Adrenal gland (tissue), 12 donors: ENCODE results near the gene CASTOR1. TPM values are rescaled to one million over a fixed set of nuclear protein-coding genes. Genes with fewer than 3 reads are reported as not detected.
A peak's percentile ranks its signal among the peaks of the same experiment; 100 is the strongest.

ENCODE experiments used
- DNase-seq, 7 donors: peaks; one replicate each; pipeline ENCODE4 v3.0.0-alpha.2; 2019 to 2020
- H3K27ac ChIP-seq, 5 donors: fragments of 200-600 bp; sonication (generic) in 4 of 5; 1 replicate in 3 of 5; 2 replicates in 2 of 5; pipeline versions ENCODE4 v1.5.1 to v1.8.0; 2016 to 2020; ENCODE audit warnings: mild to moderate bottlenecking in 1 of 5
- H3K27me3 ChIP-seq: fragments of 200-600 bp; 2 replicates; pipeline ENCODE4 v1.8.0; 2021
- H3K36me3 ChIP-seq, 2 donors: fragments of 200-600 bp; replicated peaks in 1 of 2; 1 replicate in 1 of 2; 2 replicates in 1 of 2; pipeline versions ENCODE4 v1.5.1 to v1.8.0; 2018 to 2022
- H3K4me1 ChIP-seq, 2 donors: fragments of 200-600 bp; replicated peaks in 1 of 2; 1 replicate in 1 of 2; 2 replicates in 1 of 2; pipeline versions ENCODE4 v1.5.1 to v1.8.0; 2018 to 2021
- H3K4me3 ChIP-seq, 4 donors: fragments of 200-600 bp; sonication (generic) in 3 of 4; one replicate each; pipeline ENCODE4 v1.5.1; 2016 to 2018
- H3K9me3 ChIP-seq, 3 donors: fragments of 200-600 bp; sonication (generic) in 1 of 3; replicated peaks in 1 of 3; 1 replicate in 2 of 3; 2 replicates in 1 of 3; pipeline versions ENCODE4 v1.5.1 to v1.8.0; 2016 to 2021
- CTCF ChIP-seq, 6 experiments: fragments of 450-650 bp in 4 of 6; fragments of 200-600 bp in 2 of 6; sonication (generic) in 1 of 6; IDR thresholded peaks; 1 replicate in 5 of 6; 2 replicates in 1 of 6; pipeline versions ENCODE4 v1.5.1 to v1.8.0; 2016 to 2021; ENCODE audit warnings: antibody characterized with exemption in 6 of 6, mild to moderate bottlenecking in 2 of 6, moderate library complexity in 1 of 6
- POLR2A ChIP-seq, 2 donors: fragments of 450-650 bp; IDR thresholded peaks; one replicate each; pipeline ENCODE4 v1.6.1; 2017; ENCODE audit warnings: antibody characterized with exemption in 2 of 2, mild to moderate bottlenecking in 2 of 2, moderate library complexity in 1 of 2
- WGBS, 4 donors: extraction: QIAGEN DNeasy Blood & Tissue Kit in 2 of 4; methylation state at CpG; one replicate each; pipeline versions ENCODE4 v1.1.5 to v1.1.7; 2013 to 2017; 5-methylcytosine and 5-hydroxymethylcytosine counted together
- intact Hi-C, 2 donors: fragments of 100-400 bp; cut with DNase I; formaldehyde crosslinking; loops; one replicate each; pipeline versions ENCODE4 v1.14.1 to v1.15.0; 2022 to 2023
- polyA plus RNA-seq, 3 donors: library from polyadenylated mRNA; stranded (reverse); fragments of 200-250 nt in 2 of 3; fragments of 350-450 nt in 1 of 3; fragmentation: Illumina TruSeq in 1 of 3; extraction: RNeasy Lipid Tissue Mini Kit (QIAGEN cat#74804) in 1 of 3; gene quantifications; one replicate each; pipeline ENCODE4 v1.2.3, GENCODE V29; 2013 to 2014
- total RNA-seq, 9 donors: library from RNA; depleted of rRNA in 4 of 9; stranded (reverse); fragments of >200 nt in 4 of 9; fragments of 120-200 nt in 1 of 9; fragmentation: NEBNext Ultra II Directional in 1 of 9; extraction: Animal tissue kit (Norgen Biotek cat#: 25700) in 1 of 9; gene quantifications; one replicate each; pipeline versions ENCODE4 v1.1.0 to v1.2.4, GENCODE V29; 2013 to 2023
- donor health status: healthy with polysubstance abuse.
- donor health status: Bipolar disorder and iron deficiency.
- donor health status: DM: yes; HTN: yes; CAD: no.
- donor health status: DM: no; HTN: no; CAD: no.
- donor health status: DM: no; HTN: no; CAD: no.
- donor health status: DM: yes; HTN: yes; CAD: no.

Gene CASTOR1
- total and polyA plus RNA-seq, 12 donors = 2.4 to 20.1 (median 15.0) TPM

- 59 to 65% (median 61%) methylated on average over 13 to 15 of the region's 15 CpGs for WGBS, 4 donors
- DNase-seq = no peak
- intact Hi-C loops = no loop called here
- Histone ChIP-seq H3K4me3 (peak overlapping the region in 2 of 4 donors; percentile 7 to 61), H3K27ac (no peak overlapping the region), H3K36me3 (no peaks in the 10 kb centered on the region), H3K4me1 (peaks cover 8 to 16% of the 10 kb centered on the region in 2 donors), H3K27me3 (no peaks in the 10 kb centered on the region), H3K9me3 (no peaks in the 10 kb centered on the region)
- TF ChIP-seq POLR2A (IDR thresholded peaks at IDR 0.05) (no peak), CTCF (IDR thresholded peaks at IDR 0.05) (no peak)
These were observed 43.9 kb downstream of the CASTOR1 start for GRCh38 chr22:30245181-30245984.

GRCh38 chr22:30244641-30245040, 44.7 kb downstream of the CASTOR1 start:
- TF ChIP-seq POLR2A (IDR thresholded peaks at IDR 0.05) = no peak
- no peak for TF ChIP-seq CTCF (IDR thresholded peaks at IDR 0.05)
- no peaks in the 10 kb centered on the region for H3K27me3 ChIP-seq
- H3K9me3 ChIP-seq = no peaks in the 10 kb centered on the region
- H3K4me3 ChIP-seq = no peak overlapping the region
- H3K27ac ChIP-seq = no peak overlapping the region
- WGBS, 4 donors = 88 to 96% (median 94%) methylated on average over 5 of the region's 5 CpGs
- DNase-seq = no peak
- peaks cover 8 to 16% of the 10 kb centered on the region in 2 donors for H3K4me1 ChIP-seq
- intact Hi-C loops = no loop called here
- no peaks in the 10 kb centered on the region for H3K36me3 ChIP-seq

- Histone ChIP-seq H3K9me3 (no peaks in the 10 kb centered on the region), H3K4me3 (no peak overlapping the region), H3K27me3 (no peaks in the 10 kb centered on the region), H3K36me3 (no peaks in the 10 kb centered on the region), H3K4me1 (peaks cover 8 to 16% of the 10 kb centered on the region in 2 donors), H3K27ac (no peak overlapping the region)
- no peak for DNase-seq
- WGBS, 4 donors = 94 to 97% (median 95%) methylated on average over 9 to 10 of the region's 10 CpGs
- intact Hi-C loops = no loop called here
- no peak for TF ChIP-seq POLR2A (IDR thresholded peaks at IDR 0.05)
- no peak for TF ChIP-seq CTCF (IDR thresholded peaks at IDR 0.05)
These were observed 45.2 kb downstream of the CASTOR1 start for GRCh38 chr22:30244066-30244465.

GRCh38 chr22:30243661-30244060, 45.6 kb downstream of the CASTOR1 start:
- intact Hi-C loops = no loop called here
- Histone ChIP-seq H3K4me1 (peaks cover 9 to 16% of the 10 kb centered on the region in 2 donors), H3K9me3 (no peaks in the 10 kb centered on the region), H3K36me3 (no peaks in the 10 kb centered on the region), H3K4me3 (no peak overlapping the region), H3K27ac (no peak overlapping the region), H3K27me3 (no peaks in the 10 kb centered on the region)
- DNase-seq = no peak
- no peak for TF ChIP-seq CTCF (IDR thresholded peaks at IDR 0.05)
- no peak for TF ChIP-seq POLR2A (IDR thresholded peaks at IDR 0.05)
- 95 to 97% (median 96%) methylated on average over 15 to 22 of the region's 22 CpGs for whole genome bisulfite sequencing, 4 donors
